ENCODE measurements around the gene ROR1. TPM values are rescaled to one million over a fixed set of nuclear protein-coding genes. Genes with fewer than 3 reads are reported as not detected.
A peak's percentile ranks its signal among the peaks of the same experiment; 100 is the strongest.

Gene ROR1
- total and polyA plus RNA-seq, 12 donors: 2.9 to 36.2 (median 15.3) TPM

DNA sequence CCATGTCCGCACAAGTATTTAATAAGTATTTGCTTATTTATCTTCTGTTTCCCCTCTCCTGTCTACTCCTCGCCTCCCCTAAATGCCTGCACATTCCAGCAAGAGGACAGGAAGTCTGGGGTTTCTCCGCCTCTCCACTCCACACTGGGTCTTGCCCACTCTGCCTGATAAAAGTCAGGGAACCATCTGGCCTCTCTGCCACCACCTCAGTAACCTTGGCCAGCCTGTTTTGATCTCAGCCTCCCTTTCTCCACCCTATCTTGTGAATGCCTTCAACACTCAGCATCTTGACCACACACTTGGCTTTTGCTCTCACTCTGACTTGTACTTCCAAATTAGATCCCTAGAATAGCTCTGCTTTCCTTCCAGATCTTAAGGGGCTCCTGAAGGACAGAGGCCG, 264.3 kb downstream of the ROR1 start:
- peaks cover 6 to 75% (median 46%) of the 10 kb centered on the region in 9 donors for H3K4me1 ChIP-seq
- peak overlapping the region in 5 of 10 donors; percentile 17 to 74 (median 59) for H3K27ac ChIP-seq
- H3K4me3 ChIP-seq: no peak overlapping the region
- DNase-seq (no peak), ATAC-seq (peak in 2 of 8 donors; percentile 8 to 17)
- intact Hi-C loops (cut with DNase I): loop anchor here in 1 of 10 donors (10.0 kb wide), 1 partner anchor 93 kb away; no protein-coding TSS in a partner anchor
- no peaks in the 10 kb centered on the region for H3K27me3 ChIP-seq
- TF ChIP-seq, protein P1, sequence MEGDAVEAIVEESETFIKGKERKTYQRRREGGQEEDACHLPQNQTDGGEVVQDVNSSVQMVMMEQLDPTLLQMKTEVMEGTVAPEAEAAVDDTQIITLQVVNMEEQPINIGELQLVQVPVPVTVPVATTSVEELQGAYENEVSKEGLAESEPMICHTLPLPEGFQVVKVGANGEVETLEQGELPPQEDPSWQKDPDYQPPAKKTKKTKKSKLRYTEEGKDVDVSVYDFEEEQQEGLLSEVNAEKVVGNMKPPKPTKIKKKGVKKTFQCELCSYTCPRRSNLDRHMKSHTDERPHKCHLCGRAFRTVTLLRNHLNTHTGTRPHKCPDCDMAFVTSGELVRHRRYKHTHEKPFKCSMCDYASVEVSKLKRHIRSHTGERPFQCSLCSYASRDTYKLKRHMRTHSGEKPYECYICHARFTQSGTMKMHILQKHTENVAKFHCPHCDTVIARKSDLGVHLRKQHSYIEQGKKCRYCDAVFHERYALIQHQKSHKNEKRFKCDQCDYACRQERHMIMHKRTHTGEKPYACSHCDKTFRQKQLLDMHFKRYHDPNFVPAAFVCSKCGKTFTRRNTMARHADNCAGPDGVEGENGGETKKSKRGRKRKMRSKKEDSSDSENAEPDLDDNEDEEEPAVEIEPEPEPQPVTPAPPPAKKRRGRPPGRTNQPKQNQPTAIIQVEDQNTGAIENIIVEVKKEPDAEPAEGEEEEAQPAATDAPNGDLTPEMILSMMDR (IDR thresholded peaks at IDR 0.05): no peak
- 71 to 83% methylated on average over 4 of the region's 4 CpGs for WGBS, 2 donors
- H3K9me3 ChIP-seq: no peaks in the 10 kb centered on the region
- no peaks in the 10 kb centered on the region for H3K36me3 ChIP-seq

DNA sequence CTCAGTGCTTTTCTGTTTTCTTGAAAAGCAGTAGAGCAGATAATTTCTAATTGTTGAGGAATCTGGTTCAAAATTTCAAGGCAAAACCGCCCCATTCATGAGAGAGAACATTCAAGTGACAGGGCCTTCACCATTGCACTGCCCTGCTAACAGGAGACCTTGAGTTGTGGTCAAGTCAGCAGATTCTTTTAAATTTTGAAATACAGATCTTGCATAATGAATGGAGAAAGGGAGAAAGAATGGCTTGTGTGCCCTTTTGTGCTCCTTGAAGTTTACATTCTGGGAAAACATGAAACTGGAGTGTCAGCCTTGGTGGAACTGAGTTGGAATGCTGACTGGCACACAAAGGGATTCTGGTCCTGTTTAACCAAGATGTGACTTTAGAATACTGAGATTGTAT, 265.1 kb downstream of the ROR1 start:
- DNase-seq (no peak), ATAC-seq (no peak)
- H3K36me3 ChIP-seq: no peaks in the 10 kb centered on the region
- H3K9me3 ChIP-seq: no peaks in the 10 kb centered on the region
- intact Hi-C loops (cut with DNase I): loop anchor here in 1 of 10 donors (10.0 kb wide), 1 partner anchor 94 kb away; no protein-coding TSS in a partner anchor
- no peaks in the 10 kb centered on the region for H3K27me3 ChIP-seq
- TF ChIP-seq, protein P1 (IDR thresholded peaks at IDR 0.05): no peak
- H3K4me1 ChIP-seq: peaks cover 8 to 75% (median 41%) of the 10 kb centered on the region in 9 donors
- no peak overlapping the region for H3K4me3 ChIP-seq
- H3K27ac ChIP-seq: peak overlapping the region in 8 of 10 donors; percentile 17 to 74 (median 58)
- WGBS, 2 donors: 91 to 95% methylated on average over 1 of the region's 1 CpG

DNA sequence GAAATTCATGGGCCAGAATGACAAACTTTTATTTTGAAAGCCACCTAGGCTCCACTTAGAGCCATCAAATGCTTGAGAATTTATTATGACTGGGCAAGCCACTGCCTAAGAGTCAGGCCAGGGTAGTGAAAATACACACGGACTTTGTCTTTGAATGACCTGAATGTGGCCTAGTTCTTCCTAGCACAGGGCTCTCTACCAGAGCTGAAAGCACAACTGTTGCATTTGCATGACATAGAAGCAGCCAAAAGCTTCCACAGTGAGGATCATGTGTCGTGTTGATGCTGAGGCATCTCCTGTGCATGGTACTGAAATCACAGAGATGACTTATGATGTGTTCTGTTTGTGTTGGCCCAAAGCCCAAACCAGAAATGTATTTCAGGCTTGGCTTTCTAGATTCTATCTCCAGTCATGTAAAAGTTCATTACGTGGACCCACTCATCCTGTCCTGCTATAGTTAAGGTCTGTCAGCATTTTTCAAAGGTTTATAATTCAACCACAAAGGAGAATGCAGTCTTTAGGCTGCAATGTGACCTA, 265.6 kb downstream of the ROR1 start:
- Histone ChIP-seq H3K36me3 (no peaks in the 10 kb centered on the region), H3K4me3 (no peak overlapping the region), H3K4me1 (peaks cover 8 to 72% (median 38%) of the 10 kb centered on the region in 9 donors), H3K27me3 (no peaks in the 10 kb centered on the region), H3K9me3 (no peaks in the 10 kb centered on the region), H3K27ac (peak overlapping the region in 8 of 10 donors; percentile 18 to 74 (median 58))
- WGBS, 2 donors: 9 to 10% methylated on average over 3 of the region's 3 CpGs
- TF ChIP-seq, protein P1 (IDR thresholded peaks at IDR 0.05): no peak
- peak in 1 of 2 donors; percentile 43 for DNase-seq
- ATAC-seq: peak; percentile 48 to 80 (median 59)
- intact Hi-C loops (cut with DNase I): loop anchor here in 1 of 10 donors (10.0 kb wide), 1 partner anchor 95 kb away; no protein-coding TSS in a partner anchor

DNA sequence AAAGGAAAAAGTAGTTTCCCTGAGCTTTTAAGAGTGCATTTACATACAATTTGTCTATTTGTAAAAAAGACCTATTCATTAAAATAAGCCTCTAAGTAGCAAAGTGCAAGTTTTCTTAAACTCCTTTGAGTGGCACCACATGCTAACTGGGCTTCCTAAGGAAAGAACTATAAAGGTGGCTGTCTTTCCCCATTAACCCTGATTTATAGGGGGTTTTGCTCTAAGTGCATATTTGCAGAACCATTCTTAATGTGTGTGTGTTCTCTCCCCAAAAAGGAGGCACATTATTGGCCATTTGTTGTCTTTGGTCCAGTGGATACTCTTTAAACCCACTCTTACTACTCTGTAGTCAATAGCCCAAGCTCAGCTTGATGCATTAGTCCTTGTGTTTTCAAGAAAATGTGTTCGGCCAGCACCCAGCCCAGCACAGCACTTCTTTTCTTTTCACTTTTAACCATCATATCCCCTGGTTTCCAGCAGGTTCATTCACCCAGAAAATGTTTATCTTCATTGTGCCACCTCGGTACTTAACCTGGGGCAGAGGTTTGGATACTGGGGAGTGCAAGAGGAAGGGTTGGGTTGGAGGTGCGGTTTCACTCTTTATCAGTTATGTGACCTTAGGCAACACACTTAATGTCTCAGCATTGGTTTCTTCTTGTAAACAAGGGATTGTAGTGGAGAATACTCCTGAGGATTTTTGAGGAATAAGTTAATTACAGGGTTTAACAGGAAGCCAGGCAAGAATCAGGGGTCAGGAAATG, 267.7 kb downstream of the ROR1 start:
- intact Hi-C loops (cut with DNase I): loop anchor here in 4 of 10 donors (5.0 to 10.0 kb wide), 3 partner anchors 94 to 347 kb away; no protein-coding TSS in a partner anchor

More for the DNA sequence above, 267.7 kb downstream of the ROR1 start:
- ATAC-seq: no peak
- H3K36me3 ChIP-seq: no peaks in the 10 kb centered on the region
- TF ChIP-seq, protein P1 (IDR thresholded peaks at IDR 0.05): no peak
- H3K27me3 ChIP-seq: no peaks in the 10 kb centered on the region
- H3K27ac ChIP-seq: peak overlapping the region; percentile 21 to 84 (median 68)
- no peak for DNase-seq
- H3K4me3 ChIP-seq: no peak overlapping the region
- H3K4me1 ChIP-seq: peaks cover 8 to 68% (median 38%) of the 10 kb centered on the region in 9 donors
- 74 to 80% methylated on average over 3 of the region's 3 CpGs for WGBS, 2 donors
- no peaks in the 10 kb centered on the region for H3K9me3 ChIP-seq

Data from heart right ventricle (tissue), 16 donors.